Suprapubic skin (tissue), 4 donors: Measurements from ENCODE around the gene UBAP1L.

Experiments
- CTCF ChIP-seq, 2 donors: fragments of 200-600 bp in 1 of 2; fragments of 450-650 bp in 1 of 2; sonication (generic) in 1 of 2; IDR thresholded peaks; one replicate each; pipeline ENCODE4 v1.5.1; 2016 to 2019; ENCODE audit warnings: antibody characterized with exemption in 2 of 2, mild to moderate bottlenecking in 1 of 2, moderate library complexity in 1 of 2
- EP300 ChIP-seq: sonication (generic); formaldehyde crosslinking; IDR thresholded peaks from one replicate; pipeline ENCODE4 v1.6.1; 2017; ENCODE audit warnings: antibody characterized with exemption
- POLR2A ChIP-seq, 2 donors: fragments of 450-650 bp; IDR thresholded peaks; one replicate each; pipeline ENCODE4 v1.6.1; 2017; ENCODE audit warnings: antibody characterized with exemption in 2 of 2, mild to moderate bottlenecking in 2 of 2, moderate library complexity in 2 of 2
- POLR2AphosphoS5 ChIP-seq, 3 donors: sonication (generic); formaldehyde crosslinking; IDR thresholded peaks; one replicate each; pipeline ENCODE4 v1.6.1; 2017; ENCODE audit warnings: antibody characterized with exemption in 3 of 3

- TF ChIP-seq CTCF (IDR thresholded peaks at IDR 0.05) (no peak), EP300 (no peak), POLR2AphosphoS5 (IDR thresholded peaks at IDR 0.05) (no peak), POLR2A (IDR thresholded peaks at IDR 0.05) (no peak)
Observed at GRCh38 chr15:65066001-65066634, 48.9 kb downstream of the UBAP1L start.
